Activated CD4-positive, alpha-beta T cell treated with anti-CD3 and anti-CD28 coated beads for 1 hour (primary cell): ENCODE data around the gene ENSA.
A peak's percentile ranks its signal among the peaks of the same experiment; 100 is the strongest.
"Not testable (repeated sequence)": the region's sequence is repeated elsewhere in the genome, so short reads cannot be mapped to it uniquely, and the experiment has no call there.

Experiments used
- DNase-seq: peaks from one replicate; pipeline ENCODE4 v3.0.0-alpha.2; 2020

ENSA gene

DNA sequence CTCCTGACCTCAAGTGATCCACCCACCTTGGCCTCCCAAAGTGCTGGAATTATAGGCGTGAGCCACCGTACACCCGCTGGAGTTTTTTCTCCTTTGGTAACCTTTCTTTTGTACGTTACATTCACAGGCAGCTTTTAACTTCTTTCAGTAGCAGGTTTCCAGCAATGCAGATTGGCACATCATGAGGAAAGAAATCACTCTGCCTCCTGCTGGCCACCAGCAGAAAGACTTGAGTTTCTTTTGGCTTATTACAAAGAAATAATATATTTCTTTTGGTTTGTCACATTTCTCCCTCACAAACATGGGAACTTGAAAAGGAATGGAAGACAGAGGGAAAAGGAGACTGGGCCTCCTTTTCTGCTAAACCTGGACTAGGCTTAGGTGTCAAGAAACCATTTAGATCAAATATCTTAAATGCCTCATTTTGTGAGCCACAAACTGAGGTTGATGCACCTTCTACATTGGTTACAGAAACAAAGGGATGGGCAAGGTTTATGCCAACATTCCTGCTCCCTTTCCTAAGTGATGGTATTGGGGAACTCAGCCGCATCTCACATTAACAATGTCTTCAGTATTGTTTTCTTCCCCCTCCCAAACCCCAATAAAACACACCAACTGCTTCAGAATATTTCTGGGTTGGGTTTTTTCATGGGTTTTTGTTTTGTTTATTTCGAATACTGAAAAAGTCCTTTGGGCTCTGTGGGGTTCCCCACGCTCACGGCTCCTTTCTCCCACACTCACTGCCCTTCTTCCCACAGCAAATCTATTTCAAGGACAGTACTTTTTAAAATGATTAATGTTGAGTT lies 7.7 kb downstream of the ENSA start:
- DNase-seq = peak; percentile 44

DNA sequence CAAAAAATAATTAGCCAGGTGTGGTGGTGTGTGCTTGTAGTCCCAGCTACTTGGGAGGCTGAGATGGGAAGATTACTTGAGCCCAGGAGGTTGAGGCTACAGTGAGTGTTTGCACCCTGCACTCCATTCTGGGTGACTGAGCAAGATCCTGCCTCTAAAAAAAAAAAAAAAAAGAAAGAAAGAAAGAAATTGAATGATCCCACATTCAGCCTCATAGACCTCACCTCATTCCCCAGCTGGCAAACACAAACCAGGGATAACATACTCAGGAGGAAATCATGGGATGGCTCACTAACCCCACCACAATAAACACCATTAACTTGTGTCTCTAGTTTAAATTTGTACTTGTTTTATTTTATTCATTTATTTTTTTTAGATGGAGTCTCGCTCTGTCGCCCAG lies 8.5 kb downstream of the ENSA start:
- DNase-seq = no peak

DNA sequence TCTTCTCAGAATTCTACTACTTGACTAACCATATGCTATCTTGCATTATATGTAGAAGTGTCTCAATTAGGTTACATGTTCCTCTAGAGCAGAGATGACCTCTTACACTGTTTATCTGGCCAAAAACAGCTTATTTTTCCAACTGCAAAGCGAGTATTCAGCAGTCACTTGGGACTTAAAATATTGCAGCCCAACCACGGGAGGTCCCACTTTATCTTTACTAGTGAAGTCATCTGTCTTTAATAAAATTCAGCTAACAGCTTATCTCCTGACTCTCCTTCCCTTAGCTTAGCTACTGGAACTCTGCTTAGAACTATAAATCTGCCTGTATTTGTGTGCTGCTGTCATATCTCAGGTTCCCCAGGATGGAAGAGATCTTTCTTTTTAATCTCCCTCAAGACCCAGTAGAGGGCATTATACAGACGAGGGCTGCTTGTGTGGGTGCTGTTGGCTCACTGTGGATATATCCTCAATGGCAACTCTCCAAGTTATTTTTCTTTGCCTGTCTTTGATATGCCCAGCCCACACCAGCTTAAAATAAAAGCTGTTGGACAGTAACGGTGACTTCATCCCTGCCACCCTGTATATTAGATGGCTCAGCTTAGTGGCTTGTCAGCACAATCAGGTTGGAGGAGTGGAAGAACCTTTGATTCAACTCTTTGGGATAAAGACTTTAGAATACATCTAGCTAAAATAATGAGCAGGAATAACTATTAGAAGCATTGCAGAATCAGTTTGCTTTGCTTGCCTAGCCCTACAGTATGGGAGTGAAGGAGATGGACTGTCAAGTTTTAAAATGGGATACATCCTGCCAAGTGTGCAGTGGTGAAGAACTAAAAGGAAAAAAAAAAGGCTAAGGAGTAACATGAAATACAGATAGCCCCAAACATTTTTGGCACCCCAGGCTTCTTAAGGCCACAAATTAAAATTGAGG lies 9.6 kb downstream of the ENSA start:
- DNase-seq = no peak

DNA sequence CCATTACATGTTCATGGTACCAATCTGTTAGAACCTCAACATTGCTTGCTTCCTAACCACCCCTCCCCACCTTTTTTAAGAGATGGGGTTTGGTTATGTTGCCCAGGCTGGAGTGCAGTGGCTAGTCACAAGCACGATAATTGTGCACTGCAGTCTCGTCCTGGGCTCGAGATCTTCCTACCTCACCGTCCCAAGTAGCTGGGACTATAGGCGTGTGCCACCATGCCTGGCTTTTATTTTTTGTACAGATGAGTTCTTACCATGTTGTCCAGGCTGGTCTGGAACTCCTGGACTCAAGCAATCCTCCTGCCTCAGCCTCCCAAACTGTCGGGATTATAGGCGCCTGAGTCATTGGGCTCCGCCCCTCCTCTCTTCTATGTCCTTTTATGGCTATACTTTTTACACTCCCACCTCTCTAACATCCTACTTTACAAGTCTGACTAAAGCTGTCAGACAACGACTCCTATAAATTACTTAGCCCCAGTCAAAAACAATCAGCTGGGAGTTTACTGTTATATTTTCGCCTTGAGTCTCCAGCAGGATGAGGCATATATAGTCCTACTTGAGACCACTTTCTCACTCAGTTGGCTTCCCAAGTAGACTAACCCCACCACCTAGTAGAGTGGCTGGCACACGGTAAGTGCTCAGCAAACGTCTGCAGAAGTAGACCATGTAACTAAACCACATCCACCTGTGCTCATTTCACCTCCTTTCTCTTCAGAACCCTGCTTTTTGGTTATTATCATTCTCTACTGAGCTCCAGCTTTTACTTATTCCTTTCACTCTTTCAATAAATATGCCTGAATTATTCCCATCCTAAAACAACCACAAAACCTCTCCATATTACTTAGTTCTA lies 13.8 kb downstream of the ENSA start:
- DNase-seq = no peak

DNA sequence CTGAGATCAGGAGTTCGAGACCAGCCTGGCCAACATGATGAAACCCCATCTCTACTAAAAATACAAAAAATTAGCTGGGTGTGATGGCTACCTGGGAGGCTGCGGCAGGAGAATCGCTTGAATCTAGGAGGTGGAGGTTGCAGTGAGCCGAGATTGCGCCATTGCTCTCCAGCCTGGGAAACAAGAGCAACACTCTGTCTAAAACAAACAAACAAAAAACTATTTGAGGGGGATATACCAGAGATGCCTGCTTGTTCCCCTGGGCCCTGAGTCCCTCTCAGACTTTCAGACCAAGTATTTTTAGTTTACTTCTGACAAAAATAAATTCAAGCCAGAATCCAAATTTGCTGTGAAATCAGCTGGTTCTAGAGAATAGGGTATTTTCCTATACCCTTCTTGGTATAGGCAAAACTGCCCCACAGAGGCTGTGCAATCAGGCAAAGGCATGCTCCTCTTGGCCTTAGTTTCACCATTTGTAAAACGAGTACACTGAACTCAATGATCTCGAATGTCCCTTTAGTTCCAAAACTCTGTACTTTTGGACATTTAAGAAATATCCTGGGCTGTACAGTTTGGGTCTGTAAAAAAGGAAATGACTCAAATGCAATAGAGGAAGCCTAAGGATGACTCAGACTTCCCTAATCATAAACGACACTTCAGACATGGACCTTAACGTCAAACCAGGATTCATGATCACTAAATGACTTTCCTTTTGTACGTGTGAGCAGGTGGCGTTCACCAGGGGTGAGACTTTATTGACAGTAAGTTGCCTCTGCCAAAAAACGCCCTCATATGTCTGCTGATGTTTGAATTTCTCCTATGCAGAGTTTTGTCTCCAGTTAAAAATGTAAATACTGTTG lies 16.1 kb downstream of the ENSA start:
- DNase-seq = peak; percentile 33

DNA sequence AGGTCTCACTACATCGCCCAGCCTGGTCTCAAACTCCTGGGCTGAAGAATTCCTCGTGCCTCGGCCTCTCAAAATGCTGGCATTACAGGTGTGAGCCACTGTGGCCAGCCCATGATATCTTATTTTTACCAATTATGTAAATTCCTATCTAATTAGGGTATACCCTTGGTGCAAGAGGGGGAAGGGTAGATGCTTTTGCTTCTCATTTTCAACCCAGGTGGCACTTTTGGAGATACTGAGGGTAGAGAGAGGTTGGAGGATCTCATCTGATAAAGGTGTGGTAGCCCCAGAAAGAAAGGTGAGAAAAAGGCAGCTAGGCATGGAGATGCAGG lies 17.4 kb downstream of the ENSA start:
- no peak for DNase-seq

DNA sequence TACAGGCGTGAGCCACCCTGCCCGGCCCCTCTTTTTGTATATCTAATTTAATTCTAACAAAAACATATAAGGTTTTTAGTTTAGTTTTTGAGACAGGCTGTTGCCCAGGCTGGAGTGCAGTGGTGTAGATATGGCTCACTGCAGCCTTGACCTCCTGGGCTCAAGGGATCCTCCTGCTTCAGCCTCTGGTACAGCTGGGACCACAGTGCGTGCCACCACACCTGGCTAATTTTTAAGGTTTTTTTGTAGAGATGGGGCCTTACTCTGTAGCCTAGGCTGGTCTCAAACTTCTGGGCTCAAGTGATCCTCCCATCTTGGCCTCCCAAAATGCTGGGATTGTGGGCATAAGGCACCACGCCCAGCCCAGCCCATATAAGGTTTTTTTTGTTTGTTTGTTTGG lies 18.8 kb downstream of the ENSA start:
- no peak for DNase-seq

DNA sequence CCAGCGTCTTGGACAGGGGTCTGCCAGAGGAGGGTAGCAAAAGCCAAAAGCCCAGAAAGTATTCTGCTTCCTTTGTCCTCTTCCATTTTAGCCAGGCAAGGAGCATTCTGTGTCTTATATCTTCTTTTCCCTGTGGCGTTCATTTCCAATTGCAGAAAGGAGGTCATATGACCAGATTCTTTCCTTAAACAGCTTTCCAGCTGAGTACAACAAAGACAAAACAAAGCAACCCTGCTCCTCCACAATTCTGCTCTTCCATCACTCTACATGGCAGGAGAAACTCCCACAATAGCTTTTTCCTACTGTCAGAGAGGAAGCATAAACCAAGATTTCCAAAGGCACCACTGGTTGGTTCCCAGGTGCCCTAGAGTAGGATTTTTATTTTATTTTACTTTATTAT lies 19.7 kb downstream of the ENSA start:
- DNase-seq = no peak

DNA sequence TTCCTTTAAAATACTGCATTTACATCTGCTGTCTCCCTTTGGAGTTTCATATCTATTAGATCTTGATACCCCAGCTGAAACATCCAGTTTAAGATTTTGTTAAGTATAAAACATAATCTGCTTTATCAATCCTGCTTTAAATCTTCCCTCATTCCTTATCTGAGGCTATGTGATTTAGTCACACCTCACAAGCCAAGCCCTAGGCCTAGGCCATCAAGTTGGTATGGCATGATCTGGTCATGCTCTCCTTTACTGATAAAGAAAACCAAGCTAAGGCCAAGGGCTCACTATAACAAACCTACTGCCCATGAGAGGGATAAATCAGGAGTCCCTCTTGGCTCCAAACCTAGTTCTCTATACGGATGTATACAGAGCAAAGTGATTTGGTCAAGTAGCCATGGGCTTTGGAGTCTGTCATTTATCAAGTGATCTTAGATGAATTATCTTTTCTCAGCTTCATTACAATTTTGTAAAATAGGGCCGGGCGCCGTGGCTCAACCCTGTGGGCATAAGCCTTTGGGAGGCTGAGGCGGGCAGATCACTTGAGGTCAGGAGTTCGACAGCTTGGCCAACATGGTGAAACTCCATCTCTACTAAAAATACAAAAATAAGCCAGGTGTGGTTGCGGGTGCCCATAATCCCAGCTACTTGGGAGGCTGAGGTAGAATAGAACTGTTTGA lies 22.8 kb downstream of the ENSA start:
- no peak for DNase-seq

DNA sequence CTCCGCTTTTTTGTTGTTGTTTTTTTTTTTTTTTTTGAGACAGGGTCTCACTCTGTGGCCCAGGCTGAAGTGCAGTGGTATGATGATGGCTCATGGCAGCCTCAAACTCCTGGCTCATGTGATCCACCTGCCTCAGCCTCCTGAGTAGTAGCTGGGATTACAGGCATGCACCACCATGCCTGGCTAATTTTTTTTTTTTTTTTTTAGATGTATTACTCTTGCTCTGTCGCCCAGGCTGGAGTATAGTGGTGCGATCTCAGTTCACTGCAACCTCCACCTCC lies 24.0 kb downstream of the ENSA start:
- not testable (repeated sequence) for DNase-seq

DNA sequence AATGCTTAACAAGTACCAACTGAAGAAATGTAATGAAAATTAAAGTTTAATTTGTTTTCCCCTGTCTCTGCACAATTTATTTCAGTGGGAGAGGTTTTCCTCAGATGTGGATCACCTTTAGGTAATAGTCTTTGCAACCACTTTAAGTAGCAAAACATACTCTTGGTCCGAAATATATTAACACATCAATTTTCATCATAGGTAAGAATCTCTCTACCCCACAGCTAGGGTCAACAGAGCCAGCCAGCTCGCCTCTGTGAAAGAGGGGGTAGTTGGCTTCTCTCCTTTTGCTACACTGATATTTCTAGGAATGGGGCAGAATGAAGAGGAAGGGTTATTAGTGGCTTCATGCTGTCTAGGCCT lies 25.2 kb downstream of the ENSA start:
- no peak for DNase-seq

DNA sequence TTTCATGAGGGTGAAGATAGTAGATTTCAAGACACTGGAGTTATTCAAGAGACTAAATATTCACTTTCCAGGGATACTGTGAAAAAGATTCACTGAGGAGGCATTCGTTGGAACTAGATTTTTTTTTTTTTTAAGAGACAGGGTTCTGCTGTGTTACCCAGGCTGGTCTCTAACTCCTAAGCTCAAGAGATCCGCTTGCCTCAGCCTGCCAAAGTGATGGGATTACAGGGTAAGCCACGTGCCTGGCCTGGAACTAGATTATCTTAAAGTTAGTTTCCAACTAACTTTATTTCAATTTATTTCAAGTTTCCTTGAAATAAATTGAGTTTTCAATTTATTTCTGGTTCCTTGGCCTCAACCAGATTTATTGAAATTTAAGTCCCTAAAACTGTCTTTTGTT lies 25.7 kb downstream of the ENSA start:
- no peak for DNase-seq

DNA sequence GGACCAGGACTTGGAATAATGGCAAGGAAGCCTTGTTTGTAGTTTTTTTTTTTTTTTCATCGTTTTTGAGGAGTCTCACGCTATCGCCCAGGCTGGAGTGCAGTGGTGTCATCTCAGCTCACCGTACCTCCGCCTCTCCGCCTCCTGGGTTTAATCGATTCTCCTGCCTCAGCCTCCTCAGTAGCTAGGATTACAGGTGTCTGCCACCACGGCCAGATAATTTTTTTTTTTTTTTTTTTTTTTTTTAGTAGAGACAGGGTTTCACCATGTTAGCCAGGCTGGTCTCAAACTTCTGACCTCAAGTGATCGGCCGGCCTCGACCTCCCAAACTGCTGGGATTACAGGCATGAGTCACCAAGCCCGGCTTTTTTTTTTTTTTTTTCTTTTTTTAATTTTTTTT lies 27.0 kb downstream of the ENSA start:
- not testable (repeated sequence) for DNase-seq

DNA sequence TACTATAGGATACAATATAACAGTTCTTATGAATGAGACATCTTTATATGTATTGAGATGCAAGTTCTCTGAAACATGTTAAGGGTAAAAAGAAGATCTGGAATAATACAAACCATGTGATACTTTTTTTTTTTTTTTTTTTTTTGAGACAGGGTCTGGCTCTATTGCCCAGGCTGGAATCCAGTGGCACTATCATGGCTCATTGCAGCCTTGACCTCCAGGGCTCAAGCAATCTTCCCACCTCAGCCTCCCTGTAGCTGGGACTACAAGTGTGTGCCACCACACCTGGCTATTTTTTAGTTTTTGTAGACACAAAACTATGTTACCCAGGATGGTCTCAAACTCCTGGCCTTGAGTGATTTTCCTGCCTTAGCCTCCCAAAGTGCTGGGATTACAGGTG lies 27.9 kb downstream of the ENSA start:
- no peak for DNase-seq

DNA sequence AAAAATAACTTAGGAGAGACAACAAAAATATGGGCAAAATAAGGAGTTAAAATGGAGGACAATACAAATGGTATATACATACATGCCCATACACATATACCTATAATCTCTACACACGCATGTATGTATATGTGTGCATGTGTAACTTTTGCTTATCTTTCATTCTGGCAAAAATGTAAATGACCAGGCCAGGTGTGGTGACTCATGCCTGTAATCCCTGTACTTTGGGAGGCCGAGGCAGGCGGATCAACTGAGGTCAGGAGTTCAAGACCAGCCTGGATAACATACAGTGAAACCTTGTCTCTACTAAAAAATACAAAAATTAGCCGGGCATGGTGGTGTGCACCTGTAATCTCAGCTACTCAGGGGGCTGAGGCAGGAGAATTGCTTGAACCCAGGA lies 31.1 kb downstream of the ENSA start:
- DNase-seq = not testable (repeated sequence)

DNA sequence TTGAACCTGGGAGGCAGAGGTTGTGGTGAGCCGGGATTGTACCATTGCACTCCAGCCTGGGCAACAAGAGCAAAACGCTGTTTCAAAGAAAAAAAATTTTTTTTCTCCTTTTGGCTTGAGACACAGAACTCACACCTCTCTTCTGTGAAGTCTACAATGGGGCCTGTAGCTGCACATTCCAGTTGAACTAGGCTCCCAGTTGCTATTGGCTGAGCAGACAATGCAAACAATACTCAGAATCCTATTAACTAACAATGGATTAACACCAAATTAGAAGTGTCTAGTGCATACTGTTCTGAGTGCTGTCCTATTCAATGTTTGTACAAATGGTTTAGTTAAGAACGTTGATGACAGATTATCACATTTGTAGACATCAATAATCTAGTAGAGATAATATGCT lies 32.4 kb downstream of the ENSA start:
- DNase-seq = no peak

DNA sequence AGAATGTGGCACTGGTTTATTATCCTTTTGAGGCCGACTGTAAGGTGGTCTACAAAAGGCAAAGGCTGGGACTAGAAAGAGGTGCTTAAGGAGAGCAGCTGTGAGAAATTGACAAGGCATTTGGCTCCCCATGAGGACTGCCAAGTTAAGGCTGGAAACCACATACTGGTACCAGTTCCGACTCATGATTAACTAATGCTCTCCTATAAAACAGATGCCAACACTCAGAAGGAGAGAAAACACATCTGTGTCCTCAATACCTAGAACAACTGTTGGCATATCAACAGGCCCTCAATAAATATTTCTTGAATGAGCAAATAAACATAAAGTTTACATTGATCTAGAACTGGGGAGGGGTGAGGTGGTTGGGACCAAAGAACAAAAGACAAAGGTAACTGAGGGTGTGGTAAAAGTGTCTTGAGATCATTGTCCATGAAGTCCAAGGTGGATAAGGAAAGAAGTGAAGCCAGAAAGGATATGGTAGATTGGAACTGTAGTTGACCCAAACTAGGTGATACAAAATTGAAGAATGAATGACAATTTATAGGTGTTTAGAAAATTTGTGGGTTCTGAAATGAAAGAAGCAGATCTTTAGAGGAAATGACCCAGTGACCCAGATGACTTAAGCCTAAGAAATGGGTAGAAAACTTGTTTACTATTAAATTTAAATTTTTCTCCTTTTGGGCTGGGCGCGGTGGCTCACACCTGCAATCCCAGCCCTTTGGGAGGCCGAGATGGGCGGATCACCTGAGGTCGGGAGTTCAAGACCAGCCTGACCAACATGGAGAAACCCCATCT lies 33.1 kb downstream of the ENSA start:
- DNase-seq = no peak

DNA sequence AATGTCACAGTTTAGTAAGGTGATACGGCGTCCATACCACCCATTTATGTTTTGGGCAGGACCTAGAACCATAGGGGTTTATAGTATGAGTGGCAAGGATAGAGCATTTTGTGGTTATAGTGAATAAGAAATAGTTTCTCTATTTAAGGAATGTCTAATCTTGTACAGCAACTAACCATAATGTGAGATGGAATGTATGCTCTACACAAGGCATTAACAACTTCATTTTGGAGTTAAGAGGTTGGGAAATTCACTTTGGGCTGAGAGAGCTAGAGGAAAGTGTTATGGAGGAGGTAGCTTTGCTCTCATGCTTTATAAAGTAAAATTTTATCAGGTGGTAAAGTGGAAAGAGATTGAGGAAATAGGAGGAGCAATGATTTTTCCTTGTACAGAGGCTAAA lies 47.0 kb downstream of the ENSA start:
- DNase-seq = no peak

DNA sequence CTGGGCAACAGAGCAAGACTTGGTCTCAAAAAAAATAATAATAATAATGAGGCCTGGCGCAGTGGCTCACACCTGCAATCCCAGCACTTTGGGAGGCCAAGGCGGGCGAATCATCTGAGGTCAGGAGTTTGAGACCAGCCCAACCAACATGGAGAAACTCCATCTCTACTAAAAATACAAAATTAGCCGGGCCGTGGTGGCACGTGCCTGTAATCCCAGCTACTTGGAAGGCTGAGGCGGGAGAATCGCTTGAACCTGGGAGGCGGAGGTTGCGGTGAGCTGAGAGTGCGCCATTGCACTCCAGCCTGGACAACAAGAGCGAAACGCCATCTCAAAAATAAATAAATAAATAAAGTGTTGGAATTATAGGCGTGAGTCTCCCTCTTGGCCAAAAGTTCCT lies 47.5 kb downstream of the ENSA start:
- not testable (repeated sequence) for DNase-seq

DNA sequence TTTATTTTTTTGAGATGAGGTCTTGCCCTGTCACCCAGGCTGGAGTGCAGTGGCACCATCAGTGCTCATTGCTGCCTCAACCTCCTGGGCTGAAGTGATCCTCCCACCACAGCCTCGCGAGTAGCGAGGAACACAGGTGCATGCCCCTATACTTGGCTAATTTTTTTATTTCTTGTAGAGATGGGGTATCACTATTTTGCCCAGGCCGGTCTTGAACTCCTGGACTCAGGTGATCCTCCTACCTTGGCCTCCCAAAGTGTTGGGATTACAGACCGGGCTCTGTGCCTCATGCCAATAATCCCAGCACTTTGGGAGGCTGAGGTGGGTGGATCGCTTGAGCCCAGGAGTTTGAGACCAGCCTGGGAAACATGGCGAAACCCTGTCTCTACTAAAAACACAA lies 48.0 kb downstream of the ENSA start:
- not testable (repeated sequence) for DNase-seq

DNA sequence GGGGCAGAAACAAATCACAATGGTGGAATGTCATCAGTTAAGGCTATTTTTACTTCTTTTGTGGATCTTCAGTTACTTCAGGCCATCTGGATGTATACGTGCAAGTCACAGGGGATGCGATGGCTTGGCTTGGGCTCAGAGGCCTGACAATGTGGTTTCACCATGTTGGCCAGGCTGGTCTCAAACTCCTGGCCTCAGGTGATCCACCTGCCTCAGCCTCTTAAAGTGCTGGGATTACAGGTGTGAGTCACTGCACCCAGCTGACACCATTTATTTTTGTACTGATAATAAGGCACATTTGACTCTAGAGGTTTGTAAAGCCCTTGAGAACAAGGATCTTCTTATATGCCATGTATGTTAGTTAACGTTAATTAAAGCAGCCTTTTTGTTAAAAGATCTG lies 48.4 kb downstream of the ENSA start:
- DNase-seq = not testable (repeated sequence)
